GM12874 (cell line): ENCODE measurements around the gene COL26A1.

Source experiments
- TF ChIP-seq, protein P1 (sequence below): IDR thresholded peaks from 2 replicates; pipeline ENCODE4 v1.5.1; 2011; ENCODE audit warnings: low read depth, mild to moderate bottlenecking, control low read depth, low read length, moderate library complexity; ENCODE audit not compliant: insufficient read depth

COL26A1 gene

DNA sequence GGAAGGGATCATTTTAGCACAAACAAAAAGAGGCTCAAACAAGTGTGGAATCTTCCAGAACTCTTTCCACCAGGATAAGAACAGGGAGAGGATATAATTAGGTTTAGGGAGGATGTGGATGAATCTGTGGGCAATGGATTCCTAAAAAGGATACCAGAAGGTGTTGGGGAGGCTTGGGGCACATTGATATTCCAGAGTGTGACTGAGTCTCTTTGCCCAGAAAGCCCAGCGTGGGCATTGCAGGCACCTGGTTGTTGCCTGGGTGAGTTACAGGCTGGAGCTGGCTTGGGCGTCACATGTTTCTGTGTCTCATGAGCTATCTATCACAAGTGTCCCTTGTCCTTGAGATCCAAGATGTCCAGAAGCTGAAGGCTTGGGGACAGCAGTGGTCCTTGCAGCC, 3.3 kb downstream of the COL26A1 start:
- TF ChIP-seq, protein P1, sequence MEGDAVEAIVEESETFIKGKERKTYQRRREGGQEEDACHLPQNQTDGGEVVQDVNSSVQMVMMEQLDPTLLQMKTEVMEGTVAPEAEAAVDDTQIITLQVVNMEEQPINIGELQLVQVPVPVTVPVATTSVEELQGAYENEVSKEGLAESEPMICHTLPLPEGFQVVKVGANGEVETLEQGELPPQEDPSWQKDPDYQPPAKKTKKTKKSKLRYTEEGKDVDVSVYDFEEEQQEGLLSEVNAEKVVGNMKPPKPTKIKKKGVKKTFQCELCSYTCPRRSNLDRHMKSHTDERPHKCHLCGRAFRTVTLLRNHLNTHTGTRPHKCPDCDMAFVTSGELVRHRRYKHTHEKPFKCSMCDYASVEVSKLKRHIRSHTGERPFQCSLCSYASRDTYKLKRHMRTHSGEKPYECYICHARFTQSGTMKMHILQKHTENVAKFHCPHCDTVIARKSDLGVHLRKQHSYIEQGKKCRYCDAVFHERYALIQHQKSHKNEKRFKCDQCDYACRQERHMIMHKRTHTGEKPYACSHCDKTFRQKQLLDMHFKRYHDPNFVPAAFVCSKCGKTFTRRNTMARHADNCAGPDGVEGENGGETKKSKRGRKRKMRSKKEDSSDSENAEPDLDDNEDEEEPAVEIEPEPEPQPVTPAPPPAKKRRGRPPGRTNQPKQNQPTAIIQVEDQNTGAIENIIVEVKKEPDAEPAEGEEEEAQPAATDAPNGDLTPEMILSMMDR, result no peak

DNA sequence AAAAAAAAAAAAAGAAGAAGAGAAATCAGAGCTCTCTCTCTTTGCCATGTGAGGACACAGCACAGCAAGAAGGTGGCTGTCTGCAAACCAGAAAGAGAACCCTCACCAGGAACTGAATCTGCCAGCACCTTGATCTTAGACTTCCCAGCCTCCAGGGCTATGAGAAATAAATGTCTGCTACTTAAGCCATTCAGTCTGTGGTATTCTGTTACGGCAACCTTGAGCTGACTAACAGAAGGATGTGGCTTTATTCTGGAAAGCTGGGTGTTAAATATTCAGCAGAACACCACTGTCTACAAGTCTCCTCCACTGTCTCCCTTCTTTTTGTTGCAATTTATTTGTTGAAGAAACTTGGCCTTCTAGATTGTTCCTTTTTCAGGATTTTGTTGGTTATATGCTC, 5.0 kb downstream of the COL26A1 start:
- TF ChIP-seq, protein P1, result no peak

DNA sequence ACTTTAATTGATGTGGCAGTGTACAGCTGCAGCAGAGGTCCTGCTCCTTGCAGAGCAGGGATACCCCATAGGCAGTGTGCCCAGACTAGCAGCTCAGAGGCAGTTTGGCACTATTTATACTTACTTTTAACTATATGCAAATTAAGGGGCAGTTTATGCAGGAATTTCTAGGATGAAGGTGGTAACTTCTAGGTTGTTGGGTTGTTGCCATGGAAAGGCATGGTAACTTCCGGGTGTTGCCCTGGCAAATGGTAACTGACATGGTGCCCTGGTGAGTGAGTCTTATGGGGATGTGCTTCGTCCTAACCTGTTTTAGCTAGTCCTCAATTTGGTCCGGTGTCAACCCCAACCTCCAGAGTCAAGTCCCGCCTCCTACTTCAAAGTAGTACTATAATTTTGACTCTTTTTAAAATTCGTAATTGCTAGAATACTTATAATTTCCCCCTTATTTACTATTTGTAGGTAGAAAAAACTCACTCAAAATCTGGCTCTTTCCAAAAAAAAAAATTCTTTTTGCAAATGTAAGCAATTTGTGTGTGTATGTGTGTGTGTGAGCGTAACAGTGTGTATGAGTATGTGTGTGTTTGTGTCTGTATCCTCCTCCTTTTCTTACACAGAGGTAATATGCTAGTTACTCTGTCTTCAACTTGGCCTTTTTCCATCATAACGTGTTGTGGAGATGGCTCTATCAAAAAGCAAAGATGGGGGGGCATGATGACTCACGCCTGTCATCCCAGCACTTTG, 5.9 kb downstream of the COL26A1 start:
- TF ChIP-seq, protein P1, result no peak

DNA sequence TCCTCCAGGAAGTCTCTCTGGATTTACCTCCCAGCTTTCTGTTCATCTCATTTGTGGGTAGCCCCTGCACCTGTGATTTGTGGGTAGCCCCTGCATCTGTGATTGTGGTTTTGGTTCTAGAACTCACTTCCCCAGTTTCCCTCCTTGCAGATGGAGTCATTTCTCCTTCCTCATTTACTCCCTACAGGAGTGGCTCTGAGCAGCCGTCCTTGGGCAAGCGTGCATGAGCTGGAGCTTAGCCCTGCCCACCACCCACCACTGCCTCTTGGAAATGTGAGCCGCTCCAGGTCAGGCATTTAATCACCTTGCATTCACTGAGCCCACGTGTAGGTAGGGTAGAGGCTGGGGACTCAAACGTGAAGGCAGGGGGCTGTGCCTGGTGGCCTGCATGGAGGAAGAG, 8.2 kb downstream of the COL26A1 start:
- TF ChIP-seq, protein P1, result no peak

DNA sequence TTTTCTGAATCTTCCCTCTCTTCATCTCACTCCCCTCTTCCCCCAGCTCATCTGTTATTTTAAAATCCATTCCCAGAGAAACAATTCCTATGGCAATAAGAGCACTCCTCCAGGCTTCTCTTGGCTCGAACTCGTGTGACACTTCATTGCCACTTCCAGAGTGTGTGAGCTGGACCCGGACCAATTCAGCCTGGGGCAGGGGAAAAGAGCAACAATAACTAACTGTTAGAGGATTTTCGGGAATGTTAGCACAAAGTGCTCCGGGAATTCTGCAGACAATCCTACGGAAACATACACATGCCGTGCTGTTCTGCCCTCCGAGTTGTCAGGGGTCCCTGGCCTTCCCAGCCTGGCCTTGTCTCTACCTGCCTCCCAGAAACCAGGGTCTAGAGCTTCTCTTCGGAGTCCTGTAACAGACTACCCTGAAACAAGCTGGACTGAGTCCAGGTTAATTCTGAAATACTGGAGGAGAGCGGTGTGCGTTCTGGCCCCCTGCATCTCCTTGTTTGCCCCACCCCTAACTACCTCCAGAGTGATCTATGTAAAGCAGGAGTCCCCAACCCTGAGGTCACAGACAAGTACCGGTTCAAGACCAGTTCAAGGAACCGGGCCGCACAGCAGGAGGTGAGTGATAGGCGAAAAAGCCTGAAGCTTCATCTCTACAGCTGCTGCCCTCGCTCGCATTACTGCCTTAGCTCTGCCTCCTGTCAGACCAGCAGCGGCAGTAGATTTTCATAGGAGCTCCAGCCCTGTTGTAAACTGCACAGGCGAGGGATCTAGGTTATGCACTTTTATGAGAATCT, 11.3 kb downstream of the COL26A1 start:
- TF ChIP-seq, protein P1, result no peak

DNA sequence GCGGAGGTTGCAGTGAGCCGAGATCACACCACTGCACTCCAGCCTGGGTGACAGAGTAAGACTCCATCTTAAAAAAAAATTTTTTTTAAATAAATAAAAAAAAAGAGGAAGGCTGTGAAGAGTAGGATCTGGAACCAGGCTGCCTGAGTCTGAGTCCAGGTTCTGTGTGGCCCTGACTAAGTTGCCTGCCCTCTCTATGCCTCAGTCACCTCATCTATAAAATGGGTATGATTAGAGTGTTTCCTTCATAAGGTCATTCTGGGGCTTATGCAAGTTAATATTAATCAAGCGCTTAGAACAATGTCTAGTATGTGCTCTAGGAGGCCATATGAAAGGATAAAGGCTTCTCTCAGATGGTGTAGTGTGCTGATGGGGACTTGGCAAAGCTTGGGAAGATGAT, 12.3 kb downstream of the COL26A1 start:
- TF ChIP-seq, protein P1, result no peak

DNA sequence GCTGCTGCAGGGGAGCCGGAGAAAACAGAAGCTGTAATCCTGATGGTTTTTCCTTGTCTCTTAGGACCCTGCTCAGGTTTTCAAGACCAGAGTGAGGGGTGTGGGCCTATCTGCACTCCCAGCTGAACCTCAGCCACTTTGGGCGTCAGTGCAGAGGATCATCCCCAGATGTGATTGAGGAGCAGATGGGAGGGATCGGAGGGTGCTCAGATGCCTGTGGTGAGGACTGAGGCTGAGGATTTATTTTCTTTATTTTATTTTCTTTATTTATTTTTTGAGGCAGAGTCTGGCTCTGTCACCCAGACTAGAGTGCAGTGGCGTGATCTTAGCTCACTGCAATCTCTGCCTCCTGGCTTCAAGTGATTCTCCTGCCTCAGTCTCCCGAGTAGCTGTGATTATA, 13.9 kb downstream of the COL26A1 start:
- TF ChIP-seq, protein P1, result no peak
